Measurements from ENCODE around the gene ISX. TPM values are rescaled to one million over a fixed set of nuclear protein-coding genes. Genes with fewer than 3 reads are reported as not detected.

The ISX gene
- total RNA-seq, 3 donors from 2014 or later: 35.3 to 104 (median 50.3) TPM

GRCh38 chr22:35128637-35129036 lies 62.7 kb downstream of the ISX start:
- Histone ChIP-seq H3K4me3 (no peak overlapping the region), H3K9me3 (no peaks in the 10 kb centered on the region), H3K4me1 (ENCODE audit: low read depth) (peaks cover 17% of the 10 kb centered on the region), H3K36me3 (ENCODE audit: low read depth) (no peaks in the 10 kb centered on the region)
- no peak for TF ChIP-seq CTCF (IDR thresholded peaks at IDR 0.05)
- DNase-seq (no peak), ATAC-seq (no peak)
- intact Hi-C loops (cut with DNase I, micrococcal nuclease): no loop called here

- DNase-seq: no peak
- Histone ChIP-seq H3K9me3 (no peaks in the 10 kb centered on the region), H3K36me3 (ENCODE audit: low read depth) (no peaks in the 10 kb centered on the region), H3K4me1 (ENCODE audit: low read depth) (peaks cover 28% of the 10 kb centered on the region), H3K4me3 (no peak overlapping the region)
- no peak for TF ChIP-seq CTCF (IDR thresholded peaks at IDR 0.05)
- intact Hi-C loops (cut with DNase I, micrococcal nuclease): loop anchor here in 1 of 2 donors (10.0 kb wide), 1 partner anchor 87 kb away; no protein-coding TSS in a partner anchor
- no peak for ATAC-seq
Measured at GRCh38 chr22:35131525-35132000, 65.6 kb downstream of the ISX start.

GRCh38 chr22:35132568-35132967 lies 66.6 kb downstream of the ISX start:
- no peak overlapping the region for H3K4me3 ChIP-seq
- ATAC-seq: no peak
- intact Hi-C loops (cut with DNase I, micrococcal nuclease): loop anchor here in 1 of 2 donors (10.0 kb wide), 1 partner anchor 88 kb away; no protein-coding TSS in a partner anchor

GRCh38 chr22:35133702-35134380 lies 67.9 kb downstream of the ISX start:
- peaks cover 31% of the 10 kb centered on the region for H3K4me1 ChIP-seq (ENCODE audit: low read depth)
- DNase-seq (peak in 2 of 3 donors; percentile 44 to 59), ATAC-seq (peak; percentile 44)
- no peaks in the 10 kb centered on the region for H3K36me3 ChIP-seq (ENCODE audit: low read depth)
- intact Hi-C loops (cut with DNase I, micrococcal nuclease): loop anchor here in 1 of 2 donors (10.0 kb wide), 1 partner anchor 89 kb away; no protein-coding TSS in a partner anchor
- no peak overlapping the region for H3K4me3 ChIP-seq
- no peaks in the 10 kb centered on the region for H3K9me3 ChIP-seq
- no peak for TF ChIP-seq CTCF (IDR thresholded peaks at IDR 0.05)

More at GRCh38 chr22:35132568-35132967, 66.6 kb downstream of the ISX start:
- H3K36me3 ChIP-seq (ENCODE audit: low read depth): no peaks in the 10 kb centered on the region
- H3K4me1 ChIP-seq (ENCODE audit: low read depth): peaks cover 28% of the 10 kb centered on the region
- DNase-seq: no peak
- TF ChIP-seq CTCF (IDR thresholded peaks at IDR 0.05): no peak
- no peaks in the 10 kb centered on the region for H3K9me3 ChIP-seq

GRCh38 chr22:35134637-35135036 lies 68.7 kb downstream of the ISX start:
- Histone ChIP-seq H3K4me3 (no peak overlapping the region), H3K9me3 (no peaks in the 10 kb centered on the region), H3K4me1 (ENCODE audit: low read depth) (peaks cover 31% of the 10 kb centered on the region), H3K36me3 (ENCODE audit: low read depth) (no peaks in the 10 kb centered on the region)
- no peak for TF ChIP-seq CTCF (IDR thresholded peaks at IDR 0.05)
- intact Hi-C loops (cut with DNase I, micrococcal nuclease): loop anchor here in 1 of 2 donors (10.0 kb wide), 1 partner anchor 90 kb away; no protein-coding TSS in a partner anchor
- peak; percentile 85 to 89 (median 87) for DNase-seq
- peak; percentile 97 for ATAC-seq
